ENCODE results near the gene AIMP1. TPM values are rescaled to one million over a fixed set of nuclear protein-coding genes. Genes with fewer than 3 reads are reported as not detected.

Gene AIMP1
- total RNA-seq (2013), result 50.1 TPM
- polyA plus RNA-seq, result 10 to 100 TPM; 15.2 to 65.6 (median 56.1) TPM
- 4.0 and 6.5 TPM in 2 replicates for polyA minus RNA-seq
- 13.3 to 73.1 (median 53.2) reads per million in 11 experiments for total RNA-seq

DNA sequence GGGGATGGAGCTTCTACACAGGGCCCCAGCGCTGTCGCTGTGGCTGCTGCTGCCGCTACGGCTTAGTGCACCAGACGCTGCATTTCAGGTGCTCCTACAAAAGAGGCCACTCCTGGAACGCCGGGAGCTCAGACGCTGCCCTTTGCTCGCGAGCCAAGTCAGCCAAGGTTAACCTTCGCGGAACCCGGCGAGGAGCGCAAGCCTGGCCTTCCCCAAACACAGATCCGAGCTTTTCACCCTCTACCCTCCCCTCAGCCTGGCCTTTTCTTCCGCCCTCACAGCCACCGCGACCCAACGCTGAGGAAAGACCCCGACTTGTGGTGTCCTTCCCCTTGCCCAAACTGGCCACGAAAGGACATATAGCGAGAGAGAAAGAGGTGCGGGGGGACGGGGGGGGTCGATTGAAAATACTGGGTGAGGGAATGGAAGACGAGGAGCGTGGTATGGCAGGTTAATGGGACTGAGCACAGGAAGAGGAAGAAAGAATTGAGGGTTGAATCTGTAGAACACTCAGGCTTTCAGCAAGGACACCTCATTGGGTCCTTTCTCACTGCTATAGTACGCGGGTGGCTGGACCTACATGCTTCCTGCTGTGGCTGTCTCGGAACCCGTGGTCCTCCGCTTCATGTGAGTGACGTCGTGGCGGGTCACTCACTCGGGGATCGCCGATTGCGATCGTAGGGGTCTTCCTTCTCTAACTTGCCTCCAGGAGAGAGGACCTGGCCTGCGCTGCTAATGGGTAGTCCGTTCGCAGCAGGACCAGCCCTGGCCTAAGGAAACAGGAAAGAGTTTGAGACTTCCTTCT is at the start of gene AIMP1, which contains the start of gene TBCK:
AIMP1 (plus strand) TSS at position 583 of the 805 bp plus-strand sequence. CDS start 8,460 bp downstream, outside the sequence.
TBCK (minus strand) TSS at position 242 of the 805 bp plus-strand sequence. CDS start 7,249 bp downstream, outside the sequence.
- Mint-ChIP-seq H3K4me1 (peaks cover 17% of the 10 kb centered on the region), H3K27ac (peak within 1 kb of the TSS in 2 of 7 donors; percentile 63 to 78), H3K36me3 (peaks cover 10 to 12% of the 10 kb centered on the region in 2 donors), H3K4me3 (no peak within 1 kb of the TSS), H3K27me3 (ENCODE audit: low read depth in 3 of 3) (peaks cover 0 to under 1% (median 0%) of the 10 kb centered on the region in 3 donors), H3K9me3 (peaks cover 0 to 9% (median 2%) of the 10 kb centered on the region in 7 donors)
- H3K4me1 ChIP-seq (ENCODE audit: control insufficient read depth in 1 of 2, insufficient read depth in 2 of 2, low read length in 2 of 2), result peaks cover 20 to 25% of the 10 kb centered on the region in 2 donors
- H3K27ac ChIP-seq (ENCODE audit: low read depth in 1 of 2, low read length in 2 of 2), result peak within 1 kb of the TSS; percentile 100
- H3K4me2 ChIP-seq (replicated peaks; ENCODE audit: extremely low read depth, low read length, poor library complexity, severe bottlenecking), result peak within 1 kb of the TSS; percentile 77
- H2AFZ ChIP-seq (ENCODE audit: insufficient read depth, low read depth, low read length, poor library complexity, severe bottlenecking), result peak within 1 kb of the TSS; percentile 81
- H3K4me3 ChIP-seq (replicated peaks in 1 of 3; ENCODE audit: low read depth in 2 of 3, low read length in 3 of 3), result peak within 1 kb of the TSS; percentile 94 to 100 (median 95)
- H4K20me1 ChIP-seq (ENCODE audit: insufficient read depth, low read length), result no peaks in the 10 kb centered on the region
- under 1% methylated on average over 38 of the region's 44 CpGs for WGBS (ENCODE audit: insufficient coverage)
- H3K36me3 ChIP-seq (replicated peaks in 1 of 2; ENCODE audit: control insufficient read depth in 1 of 2, insufficient read depth in 2 of 2, low read length in 2 of 2), result peaks cover 5 to 13% of the 10 kb centered on the region in 2 donors
- H3K79me2 ChIP-seq (ENCODE audit: insufficient read depth, low read length), result peaks cover 83% of the 10 kb centered on the region
- H3K9ac ChIP-seq (ENCODE audit: insufficient read depth, low read length, poor library complexity, severe bottlenecking), result peak within 1 kb of the TSS; percentile 94
- TF ChIP-seq, protein P1, sequence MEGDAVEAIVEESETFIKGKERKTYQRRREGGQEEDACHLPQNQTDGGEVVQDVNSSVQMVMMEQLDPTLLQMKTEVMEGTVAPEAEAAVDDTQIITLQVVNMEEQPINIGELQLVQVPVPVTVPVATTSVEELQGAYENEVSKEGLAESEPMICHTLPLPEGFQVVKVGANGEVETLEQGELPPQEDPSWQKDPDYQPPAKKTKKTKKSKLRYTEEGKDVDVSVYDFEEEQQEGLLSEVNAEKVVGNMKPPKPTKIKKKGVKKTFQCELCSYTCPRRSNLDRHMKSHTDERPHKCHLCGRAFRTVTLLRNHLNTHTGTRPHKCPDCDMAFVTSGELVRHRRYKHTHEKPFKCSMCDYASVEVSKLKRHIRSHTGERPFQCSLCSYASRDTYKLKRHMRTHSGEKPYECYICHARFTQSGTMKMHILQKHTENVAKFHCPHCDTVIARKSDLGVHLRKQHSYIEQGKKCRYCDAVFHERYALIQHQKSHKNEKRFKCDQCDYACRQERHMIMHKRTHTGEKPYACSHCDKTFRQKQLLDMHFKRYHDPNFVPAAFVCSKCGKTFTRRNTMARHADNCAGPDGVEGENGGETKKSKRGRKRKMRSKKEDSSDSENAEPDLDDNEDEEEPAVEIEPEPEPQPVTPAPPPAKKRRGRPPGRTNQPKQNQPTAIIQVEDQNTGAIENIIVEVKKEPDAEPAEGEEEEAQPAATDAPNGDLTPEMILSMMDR (IDR thresholded peaks at IDR 0.05), result no peak
- no peaks in the 10 kb centered on the region for H3K27me3 ChIP-seq (ENCODE audit: control insufficient read depth in 2 of 2, insufficient read depth in 2 of 2, low read length in 2 of 2)
- intact Hi-C loops (cut with micrococcal nuclease), result no loop called here
- H3K9me3 ChIP-seq (replicated peaks in 1 of 2; ENCODE audit: control insufficient read depth in 1 of 2, insufficient read depth in 1 of 2, low read length in 2 of 2), result no peaks in the 10 kb centered on the region
- DNase-seq, result peak; percentile 91 to 95 (median 93)

DNA sequence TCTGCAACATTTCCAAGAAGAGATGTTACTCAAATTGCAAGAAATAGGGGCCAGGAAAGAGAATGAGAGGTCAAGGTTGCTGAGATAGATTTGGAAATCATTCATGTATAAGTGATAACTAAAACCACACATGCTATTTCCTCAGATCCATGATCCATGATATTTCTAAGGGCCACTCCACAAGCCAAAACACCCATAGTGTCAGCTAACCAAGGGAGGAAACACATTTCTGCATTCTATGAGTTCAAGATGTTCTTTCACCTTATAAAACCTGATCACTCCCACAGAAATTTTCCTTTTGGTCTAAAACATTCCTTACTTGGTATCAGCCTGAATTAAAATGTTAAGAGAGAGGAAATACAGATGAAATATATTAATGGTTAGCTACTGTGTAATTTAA is 47.6 kb upstream of the AIMP1 start:
- no peaks in the 10 kb centered on the region for H3K4me1 ChIP-seq (ENCODE audit: control insufficient read depth in 1 of 2, insufficient read depth in 2 of 2, low read length in 2 of 2)
- TF ChIP-seq, protein P1 (IDR thresholded peaks at IDR 0.05), result no peak
- H2AFZ ChIP-seq (ENCODE audit: insufficient read depth, low read depth, low read length, poor library complexity, severe bottlenecking), result no peak overlapping the region
- H3K27ac Mint-ChIP-seq, result no peak overlapping the region
- H3K4me1 Mint-ChIP-seq, result no peaks in the 10 kb centered on the region
- H3K36me3 Mint-ChIP-seq, result peaks cover 0 to 2% of the 10 kb centered on the region in 2 donors
- DNase-seq, result no peak
- H3K4me2 ChIP-seq (replicated peaks; ENCODE audit: extremely low read depth, low read length, poor library complexity, severe bottlenecking), result no peak overlapping the region
- no peak overlapping the region for H3K9ac ChIP-seq (ENCODE audit: insufficient read depth, low read length, poor library complexity, severe bottlenecking)
- H3K36me3 ChIP-seq (replicated peaks in 1 of 2; ENCODE audit: control insufficient read depth in 1 of 2, insufficient read depth in 2 of 2, low read length in 2 of 2), result no peaks in the 10 kb centered on the region
- no peak overlapping the region for H3K27ac ChIP-seq (ENCODE audit: low read depth in 1 of 2, low read length in 2 of 2)
- no peaks in the 10 kb centered on the region for H3K9me3 ChIP-seq (replicated peaks in 1 of 2; ENCODE audit: control insufficient read depth in 1 of 2, insufficient read depth in 1 of 2, low read length in 2 of 2)
- no peaks in the 10 kb centered on the region for H3K27me3 Mint-ChIP-seq (ENCODE audit: low read depth in 3 of 3)
- H4K20me1 ChIP-seq (ENCODE audit: insufficient read depth, low read length), result no peaks in the 10 kb centered on the region
- no peak overlapping the region for H3K4me3 Mint-ChIP-seq
- peaks cover 0 to 1% (median 0%) of the 10 kb centered on the region in 7 donors for H3K9me3 Mint-ChIP-seq
- no peaks in the 10 kb centered on the region for H3K79me2 ChIP-seq (ENCODE audit: insufficient read depth, low read length)
- intact Hi-C loops (cut with micrococcal nuclease), result no loop called here
- no peak overlapping the region for H3K4me3 ChIP-seq (replicated peaks in 1 of 3; ENCODE audit: low read depth in 2 of 3, low read length in 3 of 3)
- no peaks in the 10 kb centered on the region for H3K27me3 ChIP-seq (ENCODE audit: control insufficient read depth in 2 of 2, insufficient read depth in 2 of 2, low read length in 2 of 2)

All from CD14-positive monocyte (primary cell).